SK-N-SH treated with all-trans-retinoic acid at 6 μM for 48 hours (cell line): ENCODE measurements around the gene CA7.
"Not testable (repeated sequence)": the region's sequence is repeated elsewhere in the genome, so short reads cannot be mapped to it uniquely, and the experiment has no call there.

Experiments used
- ATAC-seq: fragments of 200-7000 bp; cut with Tn5 transposase; 3 replicates; pipeline ENCODE4 v1.9.1; 2020; ENCODE audit warnings: mild to moderate bottlenecking, moderate library complexity
- ARNTL ChIP-seq: fragments of 450-650 bp; formaldehyde crosslinking; IDR thresholded peaks from 2 replicates; pipeline ENCODE4 v1.5.0; 2020; ENCODE audit warnings: low read depth, mild to moderate bottlenecking, moderate library complexity, borderline replicate concordance
- BACH2 ChIP-seq: fragments of 250-450 bp; sonication (Bioruptor Pico); IDR thresholded peaks from 2 replicates; pipeline ENCODE4 v1.9.0; 2021; ENCODE audit warnings: mild to moderate bottlenecking, borderline replicate concordance
- CSDC2 ChIP-seq: fragments of 250-450 bp; sonication (Bioruptor Pico); IDR thresholded peaks from 2 replicates; pipeline ENCODE4 v1.5.0; 2020; ENCODE audit warnings: mild to moderate bottlenecking, moderate library complexity
- GLIS3 ChIP-seq: fragments of 250-450 bp; sonication (Bioruptor Pico); IDR thresholded peaks from 2 replicates; pipeline ENCODE4 v1.5.0; 2020; ENCODE audit warnings: mild to moderate bottlenecking, moderate library complexity
- ISL1 ChIP-seq: fragments of 250-450 bp; sonication (Bioruptor Pico); IDR thresholded peaks from 2 replicates; pipeline ENCODE4 v2.1.2; 2022; ENCODE audit warnings: mild to moderate bottlenecking, moderate library complexity
- OSR1 ChIP-seq: fragments of 250-450 bp; sonication (Bioruptor Pico); IDR thresholded peaks from 2 replicates; pipeline ENCODE4 v1.8.0; 2022; ENCODE audit warnings: moderate library complexity, mild to moderate bottlenecking, inconsistent platforms
- PATZ1 ChIP-seq: fragments of 250-450 bp; sonication (Bioruptor Pico); IDR thresholded peaks from 2 replicates; pipeline ENCODE4 v1.8.0; 2020; ENCODE audit warnings: mild to moderate bottlenecking, moderate library complexity, borderline replicate concordance
- PPARA ChIP-seq: fragments of 250-450 bp; sonication (Bioruptor Pico); IDR thresholded peaks from 2 replicates; pipeline ENCODE4 v1.5.0; 2020; ENCODE audit warnings: mild to moderate bottlenecking, borderline replicate concordance
- RARB ChIP-seq: fragments of 250-450 bp; sonication (Bioruptor Pico); IDR thresholded peaks from 2 replicates; pipeline ENCODE4 v1.8.0; 2021; ENCODE audit warnings: mild to moderate bottlenecking, moderate library complexity
- SNAI2 ChIP-seq: fragments of 250-450 bp; sonication (Bioruptor Pico); IDR thresholded peaks from 2 replicates; pipeline ENCODE4 v1.5.0; 2020; ENCODE audit warnings: mild to moderate bottlenecking, moderate library complexity
- TCF4 ChIP-seq: fragments of 250-450 bp; sonication (Bioruptor Pico); IDR thresholded peaks from 2 replicates; pipeline ENCODE4 v1.8.0; 2021; ENCODE audit warnings: mild to moderate bottlenecking, moderate library complexity, borderline replicate concordance
- TOX ChIP-seq: fragments of 250-450 bp; sonication (Bioruptor Pico); IDR thresholded peaks from 2 replicates; pipeline ENCODE4 v1.8.0; 2021; ENCODE audit warnings: mild to moderate bottlenecking, moderate library complexity, borderline replicate concordance
- ZC3H10 ChIP-seq: fragments of 250-450 bp; sonication (Bioruptor Pico); IDR thresholded peaks from 2 replicates; pipeline ENCODE4 v1.5.1; 2021; ENCODE audit warnings: mild to moderate bottlenecking, moderate library complexity
- ZFP3 ChIP-seq: fragments of 250-450 bp; sonication (Bioruptor Pico); IDR thresholded peaks from 2 replicates; pipeline ENCODE4 v1.5.0; 2020; ENCODE audit warnings: mild to moderate bottlenecking, moderate library complexity
- ZFP30 ChIP-seq: fragments of 450-650 bp; formaldehyde crosslinking; IDR thresholded peaks from 2 replicates; pipeline ENCODE4 v1.5.0; 2022; ENCODE audit warnings: mild to moderate bottlenecking, moderate library complexity
- ZNF565 ChIP-seq: fragments of 450-650 bp; formaldehyde crosslinking; conservative IDR thresholded peaks from 2 replicates; pipeline ENCODE4 v1.5.0; 2020; ENCODE audit warnings: low read depth, mild to moderate bottlenecking, moderate library complexity
- ZNF70 ChIP-seq: fragments of 450-650 bp; formaldehyde crosslinking; IDR thresholded peaks from 2 replicates; pipeline ENCODE4 v1.5.0; 2020; ENCODE audit warnings: mild to moderate bottlenecking, moderate library complexity
- ZNF8 ChIP-seq: fragments of 450-650 bp; formaldehyde crosslinking; IDR thresholded peaks from 2 replicates; pipeline ENCODE4 v1.5.0; 2020; ENCODE audit warnings: mild to moderate bottlenecking, moderate library complexity
- TF ChIP-seq, protein P1 (sequence below): fragments of 250-450 bp; sonication (Bioruptor Pico); IDR thresholded peaks from 2 replicates; pipeline ENCODE4 v1.5.0; 2020; ENCODE audit warnings: mild to moderate bottlenecking, moderate library complexity
- TF ChIP-seq, protein P2 (sequence below): fragments of 250-450 bp; sonication (Bioruptor Pico); IDR thresholded peaks from 2 replicates; pipeline ENCODE4 v1.5.1; 2020; ENCODE audit warnings: low read depth, mild to moderate bottlenecking, moderate library complexity

CA7 gene

GRCh38 chr16:66894948-66895688 lies 50.9 kb downstream of the CA7 start:
- ATAC-seq: peak; percentile 96
- no peak for TF ChIP-seq ARNTL (CRISPR knock-in tag)
- no peak for TF ChIP-seq TOX (CRISPR knock-in tag)
- TF ChIP-seq PPARA (CRISPR knock-in tag): no peak
- no peak for TF ChIP-seq OSR1 (CRISPR knock-in tag)
- TF ChIP-seq, all 23 proteins: peak for 0

- ATAC-seq: no peak
- no peak for TF ChIP-seq ZNF565 (CRISPR knock-in tag)
- TF ChIP-seq, protein P1, sequence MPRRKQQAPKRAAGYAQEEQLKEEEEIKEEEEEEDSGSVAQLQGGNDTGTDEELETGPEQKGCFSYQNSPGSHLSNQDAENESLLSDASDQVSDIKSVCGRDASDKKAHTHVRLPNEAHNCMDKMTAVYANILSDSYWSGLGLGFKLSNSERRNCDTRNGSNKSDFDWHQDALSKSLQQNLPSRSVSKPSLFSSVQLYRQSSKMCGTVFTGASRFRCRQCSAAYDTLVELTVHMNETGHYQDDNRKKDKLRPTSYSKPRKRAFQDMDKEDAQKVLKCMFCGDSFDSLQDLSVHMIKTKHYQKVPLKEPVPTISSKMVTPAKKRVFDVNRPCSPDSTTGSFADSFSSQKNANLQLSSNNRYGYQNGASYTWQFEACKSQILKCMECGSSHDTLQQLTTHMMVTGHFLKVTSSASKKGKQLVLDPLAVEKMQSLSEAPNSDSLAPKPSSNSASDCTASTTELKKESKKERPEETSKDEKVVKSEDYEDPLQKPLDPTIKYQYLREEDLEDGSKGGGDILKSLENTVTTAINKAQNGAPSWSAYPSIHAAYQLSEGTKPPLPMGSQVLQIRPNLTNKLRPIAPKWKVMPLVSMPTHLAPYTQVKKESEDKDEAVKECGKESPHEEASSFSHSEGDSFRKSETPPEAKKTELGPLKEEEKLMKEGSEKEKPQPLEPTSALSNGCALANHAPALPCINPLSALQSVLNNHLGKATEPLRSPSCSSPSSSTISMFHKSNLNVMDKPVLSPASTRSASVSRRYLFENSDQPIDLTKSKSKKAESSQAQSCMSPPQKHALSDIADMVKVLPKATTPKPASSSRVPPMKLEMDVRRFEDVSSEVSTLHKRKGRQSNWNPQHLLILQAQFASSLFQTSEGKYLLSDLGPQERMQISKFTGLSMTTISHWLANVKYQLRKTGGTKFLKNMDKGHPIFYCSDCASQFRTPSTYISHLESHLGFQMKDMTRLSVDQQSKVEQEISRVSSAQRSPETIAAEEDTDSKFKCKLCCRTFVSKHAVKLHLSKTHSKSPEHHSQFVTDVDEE: no peak
- TF ChIP-seq CSDC2 (CRISPR knock-in tag): no peak
- TF ChIP-seq PPARA (CRISPR knock-in tag): no peak
- TF ChIP-seq, protein P2, sequence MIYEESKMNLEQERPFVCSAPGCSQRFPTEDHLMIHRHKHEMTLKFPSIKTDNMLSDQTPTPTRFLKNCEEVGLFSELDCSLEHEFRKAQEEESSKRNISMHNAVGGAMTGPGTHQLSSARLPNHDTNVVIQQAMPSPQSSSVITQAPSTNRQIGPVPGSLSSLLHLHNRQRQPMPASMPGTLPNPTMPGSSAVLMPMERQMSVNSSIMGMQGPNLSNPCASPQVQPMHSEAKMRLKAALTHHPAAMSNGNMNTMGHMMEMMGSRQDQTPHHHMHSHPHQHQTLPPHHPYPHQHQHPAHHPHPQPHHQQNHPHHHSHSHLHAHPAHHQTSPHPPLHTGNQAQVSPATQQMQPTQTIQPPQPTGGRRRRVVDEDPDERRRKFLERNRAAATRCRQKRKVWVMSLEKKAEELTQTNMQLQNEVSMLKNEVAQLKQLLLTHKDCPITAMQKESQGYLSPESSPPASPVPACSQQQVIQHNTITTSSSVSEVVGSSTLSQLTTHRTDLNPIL: no peak
Measured at GRCh38 chr16:66895689-66895979, 51.4 kb downstream of the CA7 start.

- ATAC-seq: no peak
Measured at GRCh38 chr16:66895999-66896398, 51.8 kb downstream of the CA7 start.

DNA sequence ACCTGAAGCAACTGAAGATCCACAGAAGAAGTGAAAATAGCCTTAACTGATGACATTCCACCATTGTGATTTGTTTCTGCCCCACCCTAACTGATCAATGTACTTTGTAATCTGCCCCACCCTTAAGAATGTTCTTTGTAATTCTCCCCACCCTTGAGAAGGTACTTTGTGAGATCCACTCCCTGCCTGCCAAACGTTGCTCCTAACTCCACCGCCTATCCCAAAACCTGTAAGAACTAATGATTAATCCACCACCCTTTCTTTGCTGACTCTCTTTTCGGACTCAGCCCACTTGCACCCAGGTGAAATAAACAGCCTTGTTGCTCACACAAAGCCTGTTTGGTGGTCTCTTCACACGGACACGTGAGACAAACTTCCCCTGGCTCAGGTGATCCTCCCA lies 52.5 kb downstream of the CA7 start:
- ATAC-seq: not testable (repeated sequence)

More at GRCh38 chr16:66895999-66896398, 51.8 kb downstream of the CA7 start:
- no peak for TF ChIP-seq BACH2 (CRISPR knock-in tag)
- no peak for TF ChIP-seq RARB
- no peak for TF ChIP-seq ZC3H10 (CRISPR knock-in tag)
- TF ChIP-seq PATZ1: no peak
- no peak for TF ChIP-seq ISL1 (CRISPR knock-in tag)
- TF ChIP-seq CSDC2 (CRISPR knock-in tag): no peak
- TF ChIP-seq ARNTL (CRISPR knock-in tag): no peak
- TF ChIP-seq GLIS3 (CRISPR knock-in tag): no peak
- TF ChIP-seq ZFP3 (CRISPR knock-in tag): no peak
- TF ChIP-seq, protein P1: no peak
- TF ChIP-seq PPARA (CRISPR knock-in tag): no peak
- no peak for TF ChIP-seq SNAI2 (CRISPR knock-in tag)
- no peak for TF ChIP-seq ZFP30 (CRISPR knock-in tag)
- no peak for TF ChIP-seq TOX (CRISPR knock-in tag)
- no peak for TF ChIP-seq ZNF8
- TF ChIP-seq ZNF70 (CRISPR knock-in tag): no peak
- TF ChIP-seq, protein P2: no peak
- TF ChIP-seq ZNF565 (CRISPR knock-in tag): no peak
- no peak for TF ChIP-seq TCF4 (CRISPR knock-in tag)
